Endometrium (tissue), 2 donors: ENCODE data around the gene SS18L1.
"Not testable (repeated sequence)": the region's sequence is repeated elsewhere in the genome, so short reads cannot be mapped to it uniquely, and the experiment has no call there.

Source experiments
- FAIRE-seq: peaks from 2 replicates; lab custom pipeline; 2012; peaks lifted over from hg19 to GRCh38; lab: Jason Lieb, UNC
- donor health status: control.
- donor health status: control.

SS18L1 gene, protein sequence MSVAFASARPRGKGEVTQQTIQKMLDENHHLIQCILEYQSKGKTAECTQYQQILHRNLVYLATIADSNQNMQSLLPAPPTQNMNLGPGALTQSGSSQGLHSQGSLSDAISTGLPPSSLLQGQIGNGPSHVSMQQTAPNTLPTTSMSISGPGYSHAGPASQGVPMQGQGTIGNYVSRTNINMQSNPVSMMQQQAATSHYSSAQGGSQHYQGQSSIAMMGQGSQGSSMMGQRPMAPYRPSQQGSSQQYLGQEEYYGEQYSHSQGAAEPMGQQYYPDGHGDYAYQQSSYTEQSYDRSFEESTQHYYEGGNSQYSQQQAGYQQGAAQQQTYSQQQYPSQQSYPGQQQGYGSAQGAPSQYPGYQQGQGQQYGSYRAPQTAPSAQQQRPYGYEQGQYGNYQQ

DNA sequence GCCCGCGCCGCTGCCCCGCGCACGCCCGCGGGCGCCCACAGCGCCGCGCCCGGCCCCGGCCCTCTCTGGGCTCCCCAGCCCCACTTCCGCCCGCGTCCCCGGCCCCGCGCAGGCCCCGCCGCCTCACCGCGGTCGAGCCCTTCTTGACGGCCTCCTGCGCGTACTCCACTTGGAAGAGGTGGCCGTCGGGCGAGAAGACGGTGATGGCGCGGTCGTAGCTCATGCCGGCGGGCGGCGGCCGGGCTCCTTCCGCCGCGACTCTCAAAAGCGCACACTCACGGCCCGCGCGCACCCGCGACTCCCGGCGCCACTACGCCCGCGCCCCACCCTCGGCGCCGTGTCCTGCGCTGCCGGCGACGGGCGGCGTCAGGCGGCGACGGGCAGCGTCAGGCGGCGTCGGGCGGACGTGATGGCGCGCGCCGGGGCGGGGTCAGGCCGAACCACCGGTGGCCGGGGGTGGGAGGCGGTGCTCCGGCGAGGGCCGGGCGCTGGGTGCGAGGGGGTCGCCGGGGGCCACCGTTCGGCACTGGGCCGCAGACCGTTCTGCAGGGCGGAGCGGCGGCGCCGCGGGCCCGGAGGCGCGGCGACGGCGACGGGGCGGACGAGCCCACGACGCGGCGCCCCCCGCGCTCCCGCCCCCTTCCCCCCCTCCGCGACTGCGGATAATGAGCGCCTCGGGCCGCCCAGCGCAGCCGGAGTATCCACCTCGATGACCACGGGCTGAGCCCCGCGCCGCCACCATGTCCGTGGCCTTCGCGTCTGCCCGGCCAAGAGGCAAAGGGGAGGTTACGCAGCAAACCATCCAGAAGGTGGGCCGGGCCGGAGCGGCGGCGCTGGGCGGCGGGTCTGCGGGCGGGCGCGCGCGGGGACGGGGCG is at the start of gene SS18L1, which contains the start of gene PSMA7:
Gene SS18L1 (plus strand): TSS at position 689 of the 876 bp plus-strand sequence. CDS start 52 bp downstream, at position 741.
Gene PSMA7 (minus strand): TSS at position 314 of the 876 bp plus-strand sequence. CDS start 91 bp downstream, at position 223.
- no peak for FAIRE-seq

DNA sequence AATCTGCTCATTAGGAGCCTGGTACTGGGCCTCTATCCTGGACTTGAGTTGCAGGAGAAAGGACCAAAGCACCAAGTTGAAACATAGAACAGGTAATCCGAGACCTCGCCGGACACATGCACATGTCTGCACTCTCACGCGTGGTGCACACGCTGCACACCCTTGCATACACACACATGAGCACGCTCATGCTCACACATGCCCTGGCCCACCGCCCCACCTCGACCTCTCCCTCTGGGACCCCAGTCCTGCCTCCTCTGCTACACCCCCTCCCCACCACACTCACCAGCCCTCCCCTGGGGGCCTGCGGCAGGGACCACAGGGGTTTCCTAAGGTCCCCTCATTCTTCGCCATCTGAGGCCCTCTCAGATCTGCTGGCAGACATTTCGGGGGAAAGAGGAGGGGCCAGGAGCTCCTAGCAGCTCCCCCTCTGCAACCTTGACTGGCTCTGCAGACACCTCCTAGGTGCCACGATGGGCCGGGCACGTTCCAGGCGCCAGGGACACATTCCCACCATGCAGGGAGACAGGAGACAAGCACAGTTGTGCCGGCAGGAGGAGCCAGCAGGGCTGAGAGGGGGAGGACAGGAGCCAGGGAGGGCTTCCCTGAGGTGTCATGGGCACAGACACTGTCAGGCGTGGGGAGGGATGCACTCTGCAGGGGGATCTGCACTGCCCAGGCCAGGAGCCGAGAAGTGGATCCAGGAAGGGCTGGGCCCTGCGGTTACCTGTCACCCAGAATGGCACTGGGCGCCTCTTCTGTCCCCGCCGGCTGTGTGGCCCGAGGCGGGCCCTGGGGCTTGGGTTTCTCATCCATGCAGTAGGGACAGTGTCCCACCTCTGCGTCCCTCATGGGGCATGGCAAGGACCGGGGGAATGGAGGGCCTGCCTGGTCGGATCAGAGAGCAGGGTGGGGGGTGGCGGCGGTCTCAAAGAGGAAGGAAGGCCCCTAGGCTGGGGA is 46.9 kb upstream of the SS18L1 start:
- FAIRE-seq: no peak

- FAIRE-seq: no peak
Measured at GRCh38 chr20:62097881-62098407, 45.6 kb upstream of the SS18L1 start.

GRCh38 chr20:62101078-62101477 is 42.5 kb upstream of the SS18L1 start:
- FAIRE-seq: no peak

- no peak for FAIRE-seq
Measured at GRCh38 chr20:62103508-62104233, 39.9 kb upstream of the SS18L1 start.

DNA sequence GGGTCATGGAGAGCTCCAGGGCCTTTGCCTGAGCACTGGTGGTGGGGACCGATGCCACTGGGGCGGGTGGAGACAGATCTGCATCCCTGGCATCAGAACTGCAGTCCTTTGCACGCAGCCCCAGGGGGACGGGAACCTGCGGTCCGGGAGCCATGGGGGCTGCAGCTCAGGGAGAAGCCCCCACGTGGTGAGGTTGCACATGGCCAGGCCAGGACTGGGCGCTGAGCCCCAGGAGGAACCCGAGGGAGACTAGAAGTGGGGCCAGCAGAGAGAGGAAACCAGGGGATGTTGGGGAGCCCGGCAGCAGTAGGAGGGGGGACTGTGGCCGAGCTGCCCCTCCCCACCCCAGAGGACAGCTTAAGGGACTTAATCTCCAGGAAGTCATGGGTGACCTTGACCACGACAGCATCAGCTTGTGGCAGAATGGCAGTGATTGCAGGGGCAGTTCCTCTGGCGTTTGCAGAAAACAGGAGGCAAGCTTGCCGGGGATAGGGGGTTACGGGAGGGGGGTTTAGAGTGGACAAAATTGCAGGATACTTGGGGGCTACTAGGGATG is 39.3 kb upstream of the SS18L1 start:
- FAIRE-seq: no peak

DNA sequence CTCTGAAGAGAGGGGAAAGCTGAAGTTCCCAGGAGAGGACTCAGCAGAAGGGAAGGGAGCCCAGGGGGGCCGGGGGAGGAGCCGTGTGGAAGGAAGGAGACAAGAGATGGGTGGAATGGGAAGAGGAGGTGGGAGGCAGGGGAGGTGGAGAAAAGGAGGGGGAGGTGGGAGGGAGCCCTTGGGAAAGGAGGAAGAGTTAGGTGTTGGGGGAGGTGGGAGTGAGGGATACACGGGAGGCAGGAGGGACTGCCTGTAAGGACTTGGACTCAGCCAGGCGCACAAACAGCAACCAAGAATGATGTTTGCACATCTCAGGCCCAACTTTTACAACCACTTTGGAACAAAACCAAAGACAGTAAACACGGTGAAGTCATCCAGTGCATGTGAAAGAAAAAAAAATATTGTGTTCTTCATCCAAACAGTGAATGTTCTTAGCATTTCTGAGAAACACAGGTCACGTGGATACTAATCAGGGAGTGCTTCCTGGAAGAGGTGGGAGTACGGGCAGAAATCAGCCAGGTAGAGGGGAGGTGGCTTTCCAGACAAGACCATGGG is 38.7 kb upstream of the SS18L1 start:
- FAIRE-seq: no peak

DNA sequence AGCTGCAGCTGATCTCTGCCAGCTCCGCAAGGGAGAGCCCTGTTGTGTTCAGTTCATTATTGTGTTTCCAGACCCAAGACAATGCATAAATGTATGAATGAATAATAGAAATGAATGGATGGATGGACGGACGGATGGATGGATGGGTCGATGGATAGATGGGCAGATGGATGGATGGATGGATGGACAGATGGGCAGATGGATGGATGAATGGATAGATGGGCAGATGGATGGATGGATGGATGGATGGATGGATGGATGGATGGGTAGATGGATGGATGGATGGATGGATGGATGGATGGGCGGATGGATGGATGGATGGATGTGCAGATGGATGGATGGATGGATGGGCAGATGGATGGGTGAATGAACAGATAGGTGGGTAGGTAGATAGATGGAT is 38.0 kb upstream of the SS18L1 start:
- FAIRE-seq: no peak

GRCh38 chr20:62111148-62111547 is 32.4 kb upstream of the SS18L1 start:
- no peak for FAIRE-seq

- FAIRE-seq: no peak
Measured at GRCh38 chr20:62112368-62112767, 31.2 kb upstream of the SS18L1 start.

DNA sequence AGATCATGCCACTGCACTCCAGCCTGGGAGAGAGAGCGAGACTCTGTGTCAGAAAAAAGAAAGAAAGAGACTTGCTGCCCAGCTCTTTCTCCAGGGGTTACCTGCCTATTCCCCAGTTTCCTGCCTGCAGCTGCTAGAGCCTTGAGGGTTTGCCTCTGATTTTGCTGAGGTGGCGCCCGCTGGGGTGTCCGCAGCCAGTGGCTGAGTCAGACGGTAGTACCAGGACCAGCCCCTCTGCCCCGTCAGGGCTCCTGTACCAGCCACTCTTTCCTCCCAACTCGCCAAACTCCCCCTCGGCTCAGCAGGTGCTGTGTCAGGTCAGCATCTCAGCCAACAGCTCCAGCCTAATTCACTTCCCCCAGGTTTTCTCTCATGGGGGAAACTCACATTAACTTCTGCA is 28.7 kb upstream of the SS18L1 start:
- no peak for FAIRE-seq

- not testable (repeated sequence) for FAIRE-seq
Measured at GRCh38 chr20:62115800-62116407, 27.7 kb upstream of the SS18L1 start.

DNA sequence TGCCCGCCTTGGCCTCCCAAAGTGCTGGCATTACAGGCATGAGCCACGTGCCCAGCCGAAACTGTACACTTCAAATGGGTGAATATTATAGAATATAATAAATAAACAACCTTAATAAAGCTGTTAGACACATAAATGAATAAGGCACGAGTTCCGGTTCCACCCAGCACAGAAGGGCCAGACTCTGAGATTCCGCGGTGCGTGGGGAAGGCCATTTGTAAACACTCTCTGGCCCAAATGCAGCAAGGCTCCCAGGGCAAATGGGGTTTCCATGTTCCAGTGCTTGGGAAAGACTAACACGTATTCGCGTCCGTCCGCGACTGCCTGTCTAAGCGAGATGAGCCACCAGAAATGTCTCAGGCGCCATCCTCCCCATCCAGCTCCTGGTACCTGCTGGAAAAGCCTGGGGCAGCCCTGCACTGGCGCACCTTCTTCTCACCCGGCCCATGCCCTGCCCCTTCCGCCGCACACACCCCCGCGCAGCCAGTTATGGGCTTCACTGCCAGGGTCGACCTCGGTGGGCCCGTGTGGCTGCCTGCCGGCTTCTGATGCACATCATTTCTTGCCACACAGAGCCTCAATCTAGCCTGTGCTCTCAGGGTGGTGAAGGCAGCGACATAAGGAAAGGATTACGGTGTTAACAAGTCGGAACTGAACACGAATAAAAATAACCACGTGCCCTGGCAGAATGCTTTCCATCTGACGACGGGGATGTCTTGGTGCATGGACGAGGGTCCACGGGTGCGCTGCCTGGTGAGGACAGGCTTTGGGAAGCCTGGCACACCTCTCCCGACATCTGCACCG is 26.8 kb upstream of the SS18L1 start:
- FAIRE-seq: no peak

- no peak for FAIRE-seq
Measured at GRCh38 chr20:62117362-62117646, 26.3 kb upstream of the SS18L1 start.

GRCh38 chr20:62117658-62118057 is 25.9 kb upstream of the SS18L1 start:
- no peak for FAIRE-seq

GRCh38 chr20:62118113-62119043 is 25.2 kb upstream of the SS18L1 start:
- FAIRE-seq: no peak

- no peak for FAIRE-seq
Measured at GRCh38 chr20:62119115-62119514, 24.5 kb upstream of the SS18L1 start.
